Activated T-helper 1 cell treated with anti-CD3 and anti-CD28 coated beads, Interleukin-12 subunit alpha, Interleukin-12 subunit beta, Interleukin-2, Interleukin-4 antibody, amounts not matched to agents 30 ng/mL and 10 ng/mL and 1 ng/mL, durations not matched to agents 14 hours and 24 hours and 36 hours (primary cell): ENCODE data around the gene HK3. TPM values are rescaled to one million over a fixed set of nuclear protein-coding genes. Genes with fewer than 3 reads are reported as not detected.

ENCODE experiments used
- DNase-seq: peaks from one replicate; pipeline ENCODE4 v3.0.0; 2021; ENCODE audit warnings: low spot score
- H3K27ac Mint-ChIP-seq: one replicate; pipeline ENCODE4 v1.8.0; 2021; ENCODE audit warnings: mild to moderate bottlenecking, mixed read lengths
- H3K27me3 Mint-ChIP-seq: one replicate; pipeline ENCODE4 v1.8.0; 2022; ENCODE audit warnings: mild to moderate bottlenecking, moderate library complexity, mixed read lengths; ENCODE audit not compliant: insufficient read depth
- H3K36me3 Mint-ChIP-seq: one replicate; pipeline ENCODE4 v1.8.0; 2021; ENCODE audit warnings: low read depth, mixed read lengths
- H3K4me1 Mint-ChIP-seq: one replicate; pipeline ENCODE4 v1.8.0; 2021; ENCODE audit warnings: low read depth, mixed read lengths
- H3K4me3 Mint-ChIP-seq: one replicate; pipeline ENCODE4 v1.8.0; 2021; ENCODE audit warnings: mild to moderate bottlenecking, moderate library complexity, mixed read lengths
- H3K9me3 Mint-ChIP-seq: one replicate; pipeline ENCODE4 v1.8.0; 2021; ENCODE audit warnings: mixed read lengths
- intact Hi-C: fragments of 100-400 bp; cut with micrococcal nuclease; formaldehyde crosslinking; loops from one replicate; pipeline ENCODE4 v1.15.1; 2024
- total RNA-seq: library from RNA; stranded (reverse); gene quantifications from 2 replicates; pipeline ENCODE4 v1.2.3, GENCODE V29; 2022

The HK3 gene
- total RNA-seq, 1 donor from 2014 or later: 0.44 TPM

DNA sequence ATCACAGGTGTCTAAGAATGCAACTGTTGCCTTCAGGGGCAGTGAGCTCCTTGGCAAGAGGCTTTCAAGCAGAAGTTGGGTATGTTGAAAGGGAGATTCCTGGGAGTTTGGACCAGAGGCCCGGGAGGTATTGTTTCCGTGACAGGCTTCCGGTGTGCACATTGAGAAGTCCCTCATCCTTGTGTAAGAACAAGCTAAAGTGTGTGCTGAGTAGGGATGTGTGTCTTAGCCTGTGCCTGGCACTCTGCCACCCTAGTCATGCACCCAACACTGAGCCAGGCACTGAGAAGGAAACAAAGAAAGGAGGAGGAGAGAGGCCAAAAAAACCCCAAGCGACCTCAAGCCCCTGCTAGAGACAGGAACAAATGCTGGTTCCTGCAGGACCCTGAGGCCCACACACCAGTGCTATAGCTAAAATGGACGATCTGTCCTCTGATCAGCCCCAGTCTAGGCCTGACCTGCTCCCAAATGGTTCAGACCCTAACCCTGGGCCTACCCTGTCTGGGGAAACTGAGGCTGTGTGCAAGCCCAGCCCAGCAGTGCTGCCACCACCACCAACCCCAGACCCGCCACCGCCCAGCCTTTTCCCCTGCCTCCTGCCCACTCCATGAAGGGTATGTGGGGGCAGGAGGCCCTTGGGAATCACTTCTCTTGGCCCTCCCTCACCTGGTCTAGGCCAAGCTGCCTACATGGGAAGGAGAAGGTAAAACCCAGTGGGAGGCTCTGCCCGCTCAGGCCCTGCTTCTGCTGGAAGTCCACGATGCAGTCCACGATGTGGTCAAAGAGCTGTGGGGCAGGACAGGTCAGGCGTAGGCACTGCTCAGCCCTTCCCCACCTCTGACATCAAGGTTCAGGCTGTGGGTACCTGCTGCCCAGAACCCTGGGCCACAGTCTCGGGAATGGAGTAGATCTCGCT, 12.6 kb downstream of the HK3 start:
- Mint-ChIP-seq H3K36me3 (no peaks in the 10 kb centered on the region), H3K4me3 (no peak overlapping the region), H3K4me1 (peaks cover 5% of the 10 kb centered on the region), H3K27ac (no peak overlapping the region), H3K9me3 (no peaks in the 10 kb centered on the region), H3K27me3 (no peaks in the 10 kb centered on the region)
- intact Hi-C loops: no loop called here
- DNase-seq: no peak

DNA sequence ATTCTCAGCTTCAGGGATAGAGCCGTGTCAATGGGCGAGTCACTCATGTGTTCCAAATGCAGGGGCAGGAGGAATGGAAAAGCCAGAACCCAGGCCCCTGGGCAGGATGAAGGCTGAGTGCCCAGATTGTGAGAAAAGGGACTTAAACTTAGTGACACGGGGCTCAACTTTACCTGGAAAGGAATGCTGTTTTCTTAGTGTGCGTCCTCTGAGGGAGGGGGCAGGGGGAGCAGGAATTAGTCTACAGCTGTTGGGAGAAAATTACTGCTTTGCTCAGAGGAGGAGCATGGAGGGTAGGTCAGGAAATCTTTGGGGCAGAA, 14.6 kb downstream of the HK3 start:
- Mint-ChIP-seq H3K9me3 (no peaks in the 10 kb centered on the region), H3K4me1 (peaks cover 5% of the 10 kb centered on the region), H3K27ac (no peak overlapping the region), H3K27me3 (no peaks in the 10 kb centered on the region), H3K36me3 (no peaks in the 10 kb centered on the region), H3K4me3 (no peak overlapping the region)
- intact Hi-C loops: no loop called here
- DNase-seq: no peak

GRCh38 chr5:176883700-176884570, 15.2 kb downstream of the HK3 start:
- H3K9me3 Mint-ChIP-seq: no peaks in the 10 kb centered on the region
- no peaks in the 10 kb centered on the region for H3K36me3 Mint-ChIP-seq
- no peak overlapping the region for H3K27ac Mint-ChIP-seq
- H3K4me1 Mint-ChIP-seq: peaks cover 5% of the 10 kb centered on the region
- H3K27me3 Mint-ChIP-seq: no peaks in the 10 kb centered on the region
- no peak for DNase-seq
- intact Hi-C loops: no loop called here
- H3K4me3 Mint-ChIP-seq: no peak overlapping the region

GRCh38 chr5:176882567-176882903, 16.6 kb downstream of the HK3 start:
- H3K9me3 Mint-ChIP-seq: no peaks in the 10 kb centered on the region
- no peak for DNase-seq
- intact Hi-C loops: no loop called here
- peaks cover 5% of the 10 kb centered on the region for H3K4me1 Mint-ChIP-seq
- no peak overlapping the region for H3K4me3 Mint-ChIP-seq
- H3K36me3 Mint-ChIP-seq: no peaks in the 10 kb centered on the region
- H3K27ac Mint-ChIP-seq: no peak overlapping the region
- no peaks in the 10 kb centered on the region for H3K27me3 Mint-ChIP-seq

DNA sequence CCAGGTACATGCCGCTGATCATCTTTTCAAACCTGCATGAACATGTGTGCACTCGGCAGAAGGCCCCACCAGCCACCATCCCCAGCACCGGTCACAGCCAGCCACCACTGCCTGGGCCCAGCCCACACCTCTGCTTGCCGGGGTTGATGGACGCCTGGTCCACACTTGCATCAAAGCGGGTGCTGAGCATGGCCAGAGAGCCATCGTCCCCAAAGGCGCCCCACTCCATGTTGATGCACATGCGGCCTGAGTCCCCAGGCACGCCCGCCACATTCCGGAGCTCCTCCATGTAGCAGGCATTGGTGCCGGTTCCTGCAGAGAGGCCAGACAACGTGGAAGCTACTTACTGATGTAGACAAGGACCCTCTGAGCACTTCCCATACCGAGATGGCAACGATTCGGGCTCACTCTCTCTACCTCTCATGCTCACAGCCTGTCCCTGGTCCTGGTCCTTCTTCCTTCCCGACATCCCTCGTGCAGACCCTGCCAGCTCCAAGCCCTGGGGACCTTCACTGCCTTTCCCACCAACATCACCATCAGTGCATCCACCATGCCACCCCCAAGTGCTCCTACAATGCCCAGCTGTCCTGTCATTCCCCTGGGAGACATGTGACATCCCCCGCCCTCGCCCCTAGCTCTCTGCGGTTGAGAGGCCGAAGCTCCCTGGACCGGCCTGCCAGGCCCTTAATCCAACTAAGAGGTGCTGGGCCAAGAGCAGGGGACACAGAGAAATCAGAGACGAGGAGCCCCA, 17.2 kb downstream of the HK3 start:
- no peaks in the 10 kb centered on the region for H3K9me3 Mint-ChIP-seq
- no peak overlapping the region for H3K27ac Mint-ChIP-seq
- H3K4me1 Mint-ChIP-seq: peaks cover 5% of the 10 kb centered on the region
- H3K4me3 Mint-ChIP-seq: no peak overlapping the region
- intact Hi-C loops: no loop called here
- H3K27me3 Mint-ChIP-seq: no peaks in the 10 kb centered on the region
- no peak for DNase-seq
- H3K36me3 Mint-ChIP-seq: no peaks in the 10 kb centered on the region

GRCh38 chr5:176881021-176881749, 18.0 kb downstream of the HK3 start:
- intact Hi-C loops: no loop called here
- DNase-seq: no peak
- Mint-ChIP-seq H3K9me3 (no peaks in the 10 kb centered on the region), H3K4me3 (no peak overlapping the region), H3K27ac (no peak overlapping the region), H3K36me3 (no peaks in the 10 kb centered on the region), H3K27me3 (peaks cover 3% of the 10 kb centered on the region), H3K4me1 (peaks cover 5% of the 10 kb centered on the region)

DNA sequence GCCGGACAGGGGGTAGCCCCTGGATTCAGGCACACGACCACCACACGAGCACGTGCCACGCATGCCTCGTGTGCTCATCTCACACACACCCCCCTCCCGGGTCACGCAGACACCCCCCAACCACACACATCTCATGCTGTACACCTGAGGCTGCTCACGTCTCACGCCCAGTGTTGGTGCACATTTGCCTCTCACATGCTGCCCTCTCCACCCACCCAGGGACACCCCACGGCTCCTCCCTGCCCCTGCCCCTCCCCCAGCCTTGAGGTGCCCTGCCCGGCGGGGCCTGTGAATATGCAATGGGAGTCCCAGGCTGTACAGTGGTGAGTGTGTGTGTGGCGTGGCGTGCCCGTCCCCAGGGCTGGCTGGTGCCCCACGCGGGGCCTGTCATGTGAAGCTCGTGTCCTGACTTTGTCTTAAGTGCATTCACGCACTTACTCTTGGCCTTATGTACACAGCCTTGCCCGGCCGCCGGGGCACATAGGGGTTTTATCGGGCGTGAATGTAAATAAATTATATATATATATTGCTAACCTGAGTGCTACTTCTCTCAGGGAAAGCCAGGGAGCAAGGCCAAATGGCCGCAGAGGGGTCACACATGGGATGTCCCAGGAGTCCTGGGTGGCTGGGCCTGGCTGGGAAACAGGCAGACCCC, 18.7 kb downstream of the HK3 start:
- no peak overlapping the region for H3K4me3 Mint-ChIP-seq
- intact Hi-C loops: no loop called here

GRCh38 chr5:176879663-176880361, 19.3 kb downstream of the HK3 start:
- H3K4me1 Mint-ChIP-seq: peaks cover 14% of the 10 kb centered on the region
- no peaks in the 10 kb centered on the region for H3K36me3 Mint-ChIP-seq
- no peaks in the 10 kb centered on the region for H3K9me3 Mint-ChIP-seq
- peaks cover 12% of the 10 kb centered on the region for H3K27me3 Mint-ChIP-seq
- intact Hi-C loops: no loop called here
- no peak overlapping the region for H3K27ac Mint-ChIP-seq
- no peak for DNase-seq
- H3K4me3 Mint-ChIP-seq: no peak overlapping the region

More for the DNA sequence above, 18.7 kb downstream of the HK3 start:
- Mint-ChIP-seq H3K27me3 (peaks cover 9% of the 10 kb centered on the region), H3K9me3 (no peaks in the 10 kb centered on the region), H3K4me1 (peaks cover 12% of the 10 kb centered on the region), H3K36me3 (no peaks in the 10 kb centered on the region), H3K27ac (no peak overlapping the region)
- DNase-seq: no peak

GRCh38 chr5:176878906-176879662, 20.1 kb downstream of the HK3 start:
- peaks cover 12% of the 10 kb centered on the region for H3K4me1 Mint-ChIP-seq
- H3K4me3 Mint-ChIP-seq: no peak overlapping the region
- no peak for DNase-seq
- H3K27ac Mint-ChIP-seq: no peak overlapping the region
- peaks cover 12% of the 10 kb centered on the region for H3K27me3 Mint-ChIP-seq
- no peaks in the 10 kb centered on the region for H3K9me3 Mint-ChIP-seq
- H3K36me3 Mint-ChIP-seq: no peaks in the 10 kb centered on the region
- intact Hi-C loops: no loop called here

GRCh38 chr5:176878463-176878862, 20.7 kb downstream of the HK3 start:
- no peak overlapping the region for H3K27ac Mint-ChIP-seq
- no peak for DNase-seq
- H3K36me3 Mint-ChIP-seq: no peaks in the 10 kb centered on the region
- peaks cover 12% of the 10 kb centered on the region for H3K4me1 Mint-ChIP-seq
- H3K4me3 Mint-ChIP-seq: no peak overlapping the region
- H3K9me3 Mint-ChIP-seq: no peaks in the 10 kb centered on the region
- peaks cover 12% of the 10 kb centered on the region for H3K27me3 Mint-ChIP-seq
- intact Hi-C loops: no loop called here

DNA sequence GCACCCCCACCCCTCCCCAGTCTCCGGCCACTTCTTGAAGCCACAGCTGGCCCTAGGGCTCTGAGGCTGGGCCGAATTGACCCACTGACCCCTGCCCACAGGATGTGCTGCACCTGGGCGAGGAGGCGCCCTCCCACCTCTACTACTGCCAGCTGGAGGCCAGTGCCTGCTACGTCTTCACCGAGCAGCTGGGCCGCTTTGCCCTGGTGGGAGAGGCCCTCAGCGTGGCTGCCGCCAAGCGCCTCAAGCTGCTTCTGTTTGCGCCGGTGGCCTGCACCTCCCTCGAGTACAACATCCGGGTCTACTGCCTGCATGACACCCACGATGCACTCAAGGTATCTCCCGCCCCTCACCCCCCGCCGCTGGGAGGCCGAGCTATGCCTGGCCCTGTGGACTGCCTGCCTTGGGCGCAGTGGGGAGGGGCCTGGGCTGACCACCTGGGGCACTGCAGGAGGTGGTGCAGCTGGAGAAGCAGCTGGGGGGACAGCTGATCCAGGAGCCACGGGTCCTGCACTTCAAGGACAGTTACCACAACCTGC, 21.3 kb downstream of the HK3 start:
- H3K4me1 Mint-ChIP-seq: peaks cover 12% of the 10 kb centered on the region
- peaks cover 12% of the 10 kb centered on the region for H3K27me3 Mint-ChIP-seq
- DNase-seq: no peak
- no peak overlapping the region for H3K27ac Mint-ChIP-seq
- H3K9me3 Mint-ChIP-seq: peaks cover 5% of the 10 kb centered on the region
- intact Hi-C loops: no loop called here
- no peak overlapping the region for H3K4me3 Mint-ChIP-seq
- H3K36me3 Mint-ChIP-seq: peaks cover 3% of the 10 kb centered on the region
